K562 (cell line): ENCODE measurements around the gene SYT8. TPM values are rescaled to one million over a fixed set of nuclear protein-coding genes. Genes with fewer than 3 reads are reported as not detected.

Experiments
- microRNA-seq: library from miRNA; unstranded; fragments of <30 nt; microRNA quantifications from one replicate; pipeline ENCODE4, GENCODE V29; 2018; ENCODE audit warnings: borderline microRNAs expressed
- polyA plus RNA-seq, 8 experiments: library from polyadenylated mRNA; depleted of rRNA in 4 of 8; stranded (reverse) in 5 of 8; unstranded in 3 of 8; fragments of >200 nt; fragmentation: Nextera tagmentation in 2 of 8; fragmentation: Illumina TruSeq in 1 of 8; extraction: Ambion mirVana in 2 of 8; extraction: Trizol in 1 of 8; gene quantifications; 2 replicates each; pipeline versions ENCODE4 v1.2.1 to v1.2.3, GENCODE V29; 2011 to 2014; ENCODE audit warnings: inconsistent platforms in 1 of 8, missing spikeins in 1 of 8
- small RNA-seq: library from RNA; depleted of rRNA; stranded (forward); fragments of <200 nt; gene quantifications from one replicate; pipeline ENCODE3, GENCODE V24; 2014
- total RNA-seq, 7 experiments: library from RNA; depleted of rRNA in 6 of 7; stranded (reverse); fragments of >200 nt in 6 of 7; fragmentation: Illumina TruSeq in 2 of 7; extraction: Trizol in 2 of 7; gene quantifications; 2 replicates each; pipeline versions ENCODE4 v1.2.1 to v1.2.3, GENCODE V29; 2011 to 2021; ENCODE audit warnings: low replicate concordance in 1 of 7

The SYT8 gene
- total and polyA plus RNA-seq, 9 of the 15 experiments (the other 6 are each of a cell fraction or from before 2014, with no cell fraction given): not detected

Small RNA genes within 50 kb of the gene (microRNA-seq; reads per million reads assigned to microRNA genes)
- not detected for gene MIR4298
- not detected for gene MIR7847

Small RNA genes within 50 kb of the gene (small RNA-seq; reads per million reads assigned to genes)
- not detected for gene AC051649.1
- gene MIR4298: not detected

Other genes with a start within 250 kb of the SYT8 start
Only the 7 nearest of the 14 such genes appear.
- 0.09 TPM in 1 of 2 replicates, not detected in the other for gene IFITM10, start 84.4 kb upstream of the SYT8 start, total RNA-seq (2014; rRNA removed)
- gene IFITM10, start 84.4 kb upstream of the SYT8 start, total RNA-seq (2014; rRNA removed; fragmentation: Illumina TruSeq; extraction: Trizol): not detected in 2 replicates
- gene IFITM10, start 84.4 kb upstream of the SYT8 start, total RNA-seq (2015; rRNA removed; fragmentation: Illumina TruSeq; extraction: Trizol): not detected in 2 replicates
- gene IFITM10, start 84.4 kb upstream of the SYT8 start, total RNA-seq (2021): 0.13 TPM in 1 of 2 replicates, not detected in the other
- gene IFITM10, start 84.4 kb upstream of the SYT8 start, polyA plus RNA-seq (2011; rRNA removed): not detected in 2 replicates
- not detected in 2 replicates for gene IFITM10, start 84.4 kb upstream of the SYT8 start, polyA plus RNA-seq (2014; fragmentation: Illumina TruSeq; extraction: Trizol)
- gene IFITM10, start 84.4 kb upstream of the SYT8 start, polyA plus RNA-seq (2014; fragmentation: Nextera tagmentation; extraction: Ambion mirVana): not detected
- 0.08 TPM in 1 of 2 replicates, not detected in the other for gene IFITM10, start 84.4 kb upstream of the SYT8 start, polyA plus RNA-seq (2014; rRNA removed)
- gene CTSD, start 71.1 kb upstream of the SYT8 start, total RNA-seq (2014; rRNA removed): 72.3 and 87.0 TPM in 2 replicates
- gene CTSD, start 71.1 kb upstream of the SYT8 start, total RNA-seq (2014; rRNA removed; fragmentation: Illumina TruSeq; extraction: Trizol): 10.9 and 12.3 TPM in 2 replicates
- gene CTSD, start 71.1 kb upstream of the SYT8 start, total RNA-seq (2015; rRNA removed; fragmentation: Illumina TruSeq; extraction: Trizol): 40.9 and 42.3 TPM in 2 replicates
- gene CTSD, start 71.1 kb upstream of the SYT8 start, total RNA-seq (2021): 112 and 116 TPM in 2 replicates
- 21.7 and 37.1 TPM in 2 replicates for gene CTSD, start 71.1 kb upstream of the SYT8 start, polyA plus RNA-seq (2011; rRNA removed)
- 66.8 and 111 TPM in 2 replicates for gene CTSD, start 71.1 kb upstream of the SYT8 start, polyA plus RNA-seq (2014; fragmentation: Illumina TruSeq; extraction: Trizol)
- 1 to 10 TPM; 1.0 to 3.7 TPM for gene CTSD, start 71.1 kb upstream of the SYT8 start, polyA plus RNA-seq (2014; fragmentation: Nextera tagmentation; extraction: Ambion mirVana)
- gene CTSD, start 71.1 kb upstream of the SYT8 start, polyA plus RNA-seq (2014; rRNA removed): 40.5 and 46.8 TPM in 2 replicates
- not detected in 2 replicates for gene TNNI2, start 4.0 kb downstream of the SYT8 start, total RNA-seq (2014; rRNA removed)
- gene TNNI2, start 4.0 kb downstream of the SYT8 start, total RNA-seq (2014; rRNA removed; fragmentation: Illumina TruSeq; extraction: Trizol): not detected in 2 replicates
- gene TNNI2, start 4.0 kb downstream of the SYT8 start, total RNA-seq (2015; rRNA removed; fragmentation: Illumina TruSeq; extraction: Trizol): not detected in 2 replicates
- gene TNNI2, start 4.0 kb downstream of the SYT8 start, total RNA-seq (2021): not detected in 2 replicates
- not detected in 2 replicates for gene TNNI2, start 4.0 kb downstream of the SYT8 start, polyA plus RNA-seq (2011; rRNA removed)
- not detected in 2 replicates for gene TNNI2, start 4.0 kb downstream of the SYT8 start, polyA plus RNA-seq (2014; fragmentation: Illumina TruSeq; extraction: Trizol)
- gene TNNI2, start 4.0 kb downstream of the SYT8 start, polyA plus RNA-seq (2014; fragmentation: Nextera tagmentation; extraction: Ambion mirVana): not detected
- gene TNNI2, start 4.0 kb downstream of the SYT8 start, polyA plus RNA-seq (2014; rRNA removed): not detected in 2 replicates
- 0.08 and 1.2 TPM in 2 replicates for gene LSP1, start 18.1 kb downstream of the SYT8 start, total RNA-seq (2014; rRNA removed)
- not detected in 2 replicates for gene LSP1, start 18.1 kb downstream of the SYT8 start, total RNA-seq (2014; rRNA removed; fragmentation: Illumina TruSeq; extraction: Trizol)
- 0.65 TPM in 1 of 2 replicates, not detected in the other for gene LSP1, start 18.1 kb downstream of the SYT8 start, total RNA-seq (2015; rRNA removed; fragmentation: Illumina TruSeq; extraction: Trizol)
- 0.73 and 1.1 TPM in 2 replicates for gene LSP1, start 18.1 kb downstream of the SYT8 start, total RNA-seq (2021)
- 0.28 and 0.45 TPM in 2 replicates for gene LSP1, start 18.1 kb downstream of the SYT8 start, polyA plus RNA-seq (2011; rRNA removed)
- 2.9 TPM in 1 of 2 replicates, not detected in the other for gene LSP1, start 18.1 kb downstream of the SYT8 start, polyA plus RNA-seq (2014; fragmentation: Illumina TruSeq; extraction: Trizol)
- under 1 TPM in 1 of 2 experiments, not detected in 1; 0.38 TPM for gene LSP1, start 18.1 kb downstream of the SYT8 start, polyA plus RNA-seq (2014; fragmentation: Nextera tagmentation; extraction: Ambion mirVana)
- 0.08 TPM in 1 of 2 replicates, not detected in the other for gene LSP1, start 18.1 kb downstream of the SYT8 start, polyA plus RNA-seq (2014; rRNA removed)
- not detected in 2 replicates for gene PRR33, start 56.9 kb downstream of the SYT8 start, total RNA-seq (2014; rRNA removed)
- gene PRR33, start 56.9 kb downstream of the SYT8 start, total RNA-seq (2014; rRNA removed; fragmentation: Illumina TruSeq; extraction: Trizol): not detected in 2 replicates
- gene PRR33, start 56.9 kb downstream of the SYT8 start, total RNA-seq (2015; rRNA removed; fragmentation: Illumina TruSeq; extraction: Trizol): not detected in 2 replicates
- not detected in 2 replicates for gene PRR33, start 56.9 kb downstream of the SYT8 start, total RNA-seq (2021)
- gene PRR33, start 56.9 kb downstream of the SYT8 start, polyA plus RNA-seq (2011; rRNA removed): not detected in 2 replicates
- not detected in 2 replicates for gene PRR33, start 56.9 kb downstream of the SYT8 start, polyA plus RNA-seq (2014; fragmentation: Illumina TruSeq; extraction: Trizol)
- not detected for gene PRR33, start 56.9 kb downstream of the SYT8 start, polyA plus RNA-seq (2014; fragmentation: Nextera tagmentation; extraction: Ambion mirVana)
- not detected in 2 replicates for gene PRR33, start 56.9 kb downstream of the SYT8 start, polyA plus RNA-seq (2014; rRNA removed)
- gene TNNT3, start 84.7 kb downstream of the SYT8 start, total RNA-seq (2014; rRNA removed): not detected in 2 replicates
- gene TNNT3, start 84.7 kb downstream of the SYT8 start, total RNA-seq (2014; rRNA removed; fragmentation: Illumina TruSeq; extraction: Trizol): not detected in 2 replicates
- not detected in 2 replicates for gene TNNT3, start 84.7 kb downstream of the SYT8 start, total RNA-seq (2015; rRNA removed; fragmentation: Illumina TruSeq; extraction: Trizol)
- not detected in 2 replicates for gene TNNT3, start 84.7 kb downstream of the SYT8 start, total RNA-seq (2021)
- 0.10 TPM in 1 of 2 replicates, not detected in the other for gene TNNT3, start 84.7 kb downstream of the SYT8 start, polyA plus RNA-seq (2011; rRNA removed)
- not detected in 2 replicates for gene TNNT3, start 84.7 kb downstream of the SYT8 start, polyA plus RNA-seq (2014; fragmentation: Illumina TruSeq; extraction: Trizol)
- not detected for gene TNNT3, start 84.7 kb downstream of the SYT8 start, polyA plus RNA-seq (2014; fragmentation: Nextera tagmentation; extraction: Ambion mirVana)
- gene TNNT3, start 84.7 kb downstream of the SYT8 start, polyA plus RNA-seq (2014; rRNA removed): not detected in 2 replicates
- gene MRPL23, start 112.3 kb downstream of the SYT8 start, total RNA-seq (2014; rRNA removed): 109 and 128 TPM in 2 replicates
- gene MRPL23, start 112.3 kb downstream of the SYT8 start, total RNA-seq (2014; rRNA removed; fragmentation: Illumina TruSeq; extraction: Trizol): 17.5 and 22.7 TPM in 2 replicates
- 46.2 and 53.3 TPM in 2 replicates for gene MRPL23, start 112.3 kb downstream of the SYT8 start, total RNA-seq (2015; rRNA removed; fragmentation: Illumina TruSeq; extraction: Trizol)
- 63.7 and 72.7 TPM in 2 replicates for gene MRPL23, start 112.3 kb downstream of the SYT8 start, total RNA-seq (2021)
- gene MRPL23, start 112.3 kb downstream of the SYT8 start, polyA plus RNA-seq (2011; rRNA removed): 35.5 and 50.9 TPM in 2 replicates
- 37.4 and 42.9 TPM in 2 replicates for gene MRPL23, start 112.3 kb downstream of the SYT8 start, polyA plus RNA-seq (2014; fragmentation: Illumina TruSeq; extraction: Trizol)
- 1 to 10 TPM in 1 of 2 experiments, under 1 TPM in 1; 0.44 to 1.1 TPM for gene MRPL23, start 112.3 kb downstream of the SYT8 start, polyA plus RNA-seq (2014; fragmentation: Nextera tagmentation; extraction: Ambion mirVana)
- 79.9 and 85.9 TPM in 2 replicates for gene MRPL23, start 112.3 kb downstream of the SYT8 start, polyA plus RNA-seq (2014; rRNA removed)